ENCODE data around the gene VAT1L. TPM values are rescaled to one million over a fixed set of nuclear protein-coding genes. Genes with fewer than 3 reads are reported as not detected.

The VAT1L gene
- total RNA-seq, 1 experiment from 2014 or later, result 0.10 TPM

DNA sequence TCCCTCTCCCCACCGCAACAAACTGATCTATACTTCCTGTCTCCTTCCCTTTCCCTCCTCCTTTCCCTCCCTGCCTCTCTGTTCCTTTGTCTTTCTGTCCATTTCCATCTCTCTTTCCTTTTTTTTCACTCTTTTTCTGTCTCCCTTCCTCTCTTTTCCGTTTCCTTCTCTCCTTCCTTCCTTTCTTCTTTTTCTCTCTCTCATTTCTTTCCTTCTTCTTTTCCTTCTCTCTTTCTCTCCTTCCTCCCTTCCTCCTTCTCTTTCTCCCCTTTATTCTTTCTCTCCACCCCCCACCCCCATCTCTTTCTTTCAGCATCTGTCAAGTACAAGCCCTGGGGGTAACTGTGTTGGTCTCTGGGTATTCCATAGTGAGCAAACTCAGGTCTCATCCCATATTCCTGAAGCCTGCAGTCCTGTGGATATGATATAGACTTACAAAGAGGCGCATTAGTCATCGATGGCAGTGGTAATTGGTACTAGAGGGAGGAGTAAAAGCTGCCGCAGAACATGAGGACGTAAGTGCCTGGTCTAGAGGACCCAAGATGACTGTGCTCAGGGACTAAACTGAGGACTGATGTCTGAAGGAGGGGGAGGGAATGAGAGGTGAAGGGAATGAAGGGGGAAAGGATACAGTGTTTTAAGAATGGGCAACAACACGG lies 50.4 kb downstream of the VAT1L start:
- DNase-seq (ENCODE audit: low read depth, low spot score) (no peak), ATAC-seq (no peak)
- ChIA-PET POLR2A (no interaction called here), RAD21 (ENCODE audit: low non-redundant PET in 1 of 2, low total read pairs in 2 of 2, uncharacterized antibody in 2 of 2, unreplicated experiment in 2 of 2) (no interaction called here), CTCF (no interaction called here)
- H3K4me2 ChIP-seq (ENCODE audit: low read length), result no peak overlapping the region
- no peak overlapping the region for H3K4me3 ChIP-seq (replicated peaks in 1 of 2; ENCODE audit: low read depth in 1 of 2, low read length in 2 of 2)
- H4K20me1 ChIP-seq (ENCODE audit: insufficient read depth), result no peaks in the 10 kb centered on the region
- H3K27me3 ChIP-seq (ENCODE audit: insufficient read depth, low read length), result peaks cover 55% of the 10 kb centered on the region
- H3K9ac ChIP-seq (ENCODE audit: low read length), result no peak overlapping the region
- H3K27ac ChIP-seq (ENCODE audit: low read depth, low read length), result no peak overlapping the region
- peaks cover 0 to 5% of the 10 kb centered on the region in 2 experiments; a peak in 1 of 4 replicates for H3K4me1 ChIP-seq (ENCODE audit: control insufficient read depth in 1 of 2, insufficient read depth in 2 of 2, low read length in 2 of 2)
- BruUV-seq (replicated peaks), result no TSS peak
- H3K9me3 ChIP-seq (ENCODE audit: control insufficient read depth in 1 of 2, insufficient read depth in 1 of 2, low read depth in 1 of 2, low read length in 2 of 2), result no peaks in the 10 kb centered on the region
- H3K36me3 ChIP-seq (ENCODE audit: control insufficient read depth in 1 of 2, insufficient read depth in 2 of 2, low read length in 2 of 2), result no peaks in the 10 kb centered on the region
- TF ChIP-seq FOSL1 (IDR thresholded peaks at IDR 0.05; ENCODE audit: low read depth) (no peak), CBX3 (IDR thresholded peaks at IDR 0.05; ENCODE audit: low read depth) (no peak), POLR2AphosphoS5 (IDR thresholded peaks at IDR 0.05; ENCODE audit: low read depth, low read length) (no peak)
- H2AFZ ChIP-seq (ENCODE audit: low read depth, low read length, poor library complexity, severe bottlenecking), result no peak overlapping the region
- intact Hi-C loops (cut with micrococcal nuclease), result loop anchor here (5.0 kb wide), 1 partner anchor 49 kb away; no protein-coding TSS in a partner anchor
- no peaks in the 10 kb centered on the region for H3K79me2 ChIP-seq (ENCODE audit: insufficient read depth, low read length)
- no peaks in the 10 kb centered on the region for H3K9me2 ChIP-seq (ENCODE audit: insufficient read depth)

DNA sequence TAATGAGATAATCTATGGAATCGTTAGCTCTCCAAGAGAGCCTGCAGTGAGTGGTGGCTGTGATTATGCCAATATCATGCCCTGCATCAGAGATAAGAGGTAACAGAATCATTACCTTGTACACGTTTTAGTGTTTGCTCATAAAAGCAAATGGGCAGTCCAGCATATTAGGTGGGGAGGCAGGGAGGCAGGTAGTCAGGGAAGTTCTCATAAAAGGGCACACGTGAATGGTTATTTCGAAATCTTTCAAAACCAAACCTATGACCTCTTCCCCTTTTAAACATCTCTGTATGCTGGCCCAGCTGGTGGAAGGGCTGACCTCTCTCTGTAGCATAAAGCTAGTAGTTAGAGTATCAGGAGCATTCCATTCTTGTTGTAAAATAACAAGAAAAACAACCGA lies 51.7 kb downstream of the VAT1L start:
- H3K9me3 ChIP-seq (ENCODE audit: control insufficient read depth in 1 of 2, insufficient read depth in 1 of 2, low read depth in 1 of 2, low read length in 2 of 2), result no peaks in the 10 kb centered on the region
- H3K36me3 ChIP-seq (ENCODE audit: control insufficient read depth in 1 of 2, insufficient read depth in 2 of 2, low read length in 2 of 2), result no peaks in the 10 kb centered on the region
- H3K27me3 ChIP-seq (ENCODE audit: insufficient read depth, low read length), result peaks cover 66% of the 10 kb centered on the region
- no peaks in the 10 kb centered on the region for H3K79me2 ChIP-seq (ENCODE audit: insufficient read depth, low read length)
- no peak overlapping the region for H3K9ac ChIP-seq (ENCODE audit: low read length)
- no TSS peak for BruUV-seq (replicated peaks)
- no peaks in the 10 kb centered on the region for H3K9me2 ChIP-seq (ENCODE audit: insufficient read depth)
- no peaks in the 10 kb centered on the region for H4K20me1 ChIP-seq (ENCODE audit: insufficient read depth)
- H2AFZ ChIP-seq (ENCODE audit: low read depth, low read length, poor library complexity, severe bottlenecking), result no peak overlapping the region
- H3K27ac ChIP-seq (ENCODE audit: low read depth, low read length), result no peak overlapping the region
- no peak for DNase-seq (ENCODE audit: low read depth, low spot score)
- intact Hi-C loops (cut with micrococcal nuclease), result no loop called here
- POLR2A ChIA-PET, result no interaction called here
- H3K4me1 ChIP-seq (ENCODE audit: control insufficient read depth in 1 of 2, insufficient read depth in 2 of 2, low read length in 2 of 2), result no peaks in the 10 kb centered on the region
- no peak for TF ChIP-seq FOSL1 (IDR thresholded peaks at IDR 0.05; ENCODE audit: low read depth)
- TF ChIP-seq POLR2A (IDR thresholded peaks at IDR 0.05; ENCODE audit: borderline replicate concordance, extremely low read depth, insufficient read depth, insufficient read length), result no peak
- TF ChIP-seq ATF3 (IDR thresholded peaks at IDR 0.05), result no peak
- TF ChIP-seq YY1 (IDR thresholded peaks at IDR 0.05; ENCODE audit: extremely low read depth, insufficient replicate concordance, low read depth, low read length), result no peak
- TF ChIP-seq MAX (IDR thresholded peaks at IDR 0.05), result no peak
- no peak for TF ChIP-seq CBX3 (IDR thresholded peaks at IDR 0.05; ENCODE audit: low read depth)
- TF ChIP-seq ZNF274 (IDR thresholded peaks at IDR 0.05; ENCODE audit: low read depth, low read length), result no peak
- H3K4me3 ChIP-seq (replicated peaks in 1 of 2; ENCODE audit: low read depth in 1 of 2, low read length in 2 of 2), result no peak overlapping the region
- ATAC-seq, result no peak
- H3K4me2 ChIP-seq (ENCODE audit: low read length), result no peak overlapping the region
- RAD21 ChIA-PET (ENCODE audit: low non-redundant PET in 1 of 2, low total read pairs in 2 of 2, uncharacterized antibody in 2 of 2, unreplicated experiment in 2 of 2), result no interaction called here
- CTCF ChIA-PET, result no interaction called here
